Measurements from ENCODE around the gene DAGLB.

GRCh38 chr7:6491194-6491593, 43.4 kb upstream of the DAGLB start:
- TF ChIP-seq CTCF (IDR thresholded peaks at IDR 0.05) (no peak), USF1 (CRISPR knock-in tag; IDR thresholded peaks at IDR 0.05) (no peak), FOXP1 (CRISPR knock-in tag; IDR thresholded peaks at IDR 0.05; ENCODE audit: borderline replicate concordance) (no peak), E2F4 (CRISPR knock-in tag; IDR thresholded peaks at IDR 0.05; ENCODE audit: borderline replicate concordance, low read depth) (no peak), ZNF232 (CRISPR knock-in tag; IDR thresholded peaks at IDR 0.05) (no peak), STAT6 (CRISPR knock-in tag; conservative IDR thresholded peaks at IDR 0.05; ENCODE audit: low read depth) (no peak)
